ENCODE results near the gene PPM1H.

The PPM1H gene

DNA sequence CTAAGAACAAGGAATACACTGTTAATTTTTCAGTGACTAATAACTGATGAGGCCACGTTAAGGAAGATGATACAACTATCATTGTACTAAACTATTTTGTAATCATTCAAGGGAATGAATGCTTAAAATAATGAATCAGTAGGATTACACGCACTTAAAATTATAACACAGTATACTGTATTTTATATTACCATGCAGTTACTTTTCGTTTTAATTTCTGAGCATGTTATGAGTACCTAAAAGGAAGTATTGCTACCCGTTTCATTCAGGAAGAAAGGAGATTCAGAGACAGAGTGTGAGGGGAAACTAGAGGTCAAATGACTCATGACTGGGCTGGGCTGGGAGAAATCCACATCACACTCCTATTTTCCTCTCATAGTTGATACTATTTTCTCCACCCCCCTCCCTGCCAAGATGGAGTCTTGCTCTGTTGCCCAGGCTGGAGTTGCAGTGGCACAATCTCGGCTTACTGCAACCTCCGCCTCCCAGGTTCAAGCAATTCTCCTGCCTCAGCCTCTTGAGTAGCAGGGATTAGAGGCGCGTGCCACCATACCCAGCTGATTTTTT lies 202.0 kb downstream of the PPM1H start:
- peak; percentile 66 for DNase-seq (ENCODE audit: low read depth)

GRCh38 chr12:62731055-62731820 lies 203.7 kb downstream of the PPM1H start:
- no peak for DNase-seq (ENCODE audit: low read depth)

DNA sequence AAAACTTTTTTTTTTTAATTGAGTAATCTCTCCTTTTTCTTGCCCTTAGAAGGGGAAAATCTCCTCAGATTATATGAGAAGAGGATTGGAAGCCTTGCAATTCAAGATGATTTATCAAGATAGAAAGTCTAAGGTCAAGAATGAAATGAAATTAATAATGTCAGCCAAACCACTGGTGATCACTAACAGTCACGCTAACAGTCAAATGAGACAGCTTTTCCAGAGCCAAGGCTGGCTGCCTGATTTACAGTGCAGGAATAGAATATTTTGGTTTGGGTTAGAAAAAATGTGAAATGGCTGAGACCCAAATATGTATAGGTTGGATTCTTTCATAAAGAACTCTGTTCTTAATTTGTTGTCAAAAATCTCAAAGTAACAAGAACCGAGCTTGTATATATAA lies 204.3 kb downstream of the PPM1H start:
- DNase-seq (ENCODE audit: low read depth), result peak; percentile 89

DNA sequence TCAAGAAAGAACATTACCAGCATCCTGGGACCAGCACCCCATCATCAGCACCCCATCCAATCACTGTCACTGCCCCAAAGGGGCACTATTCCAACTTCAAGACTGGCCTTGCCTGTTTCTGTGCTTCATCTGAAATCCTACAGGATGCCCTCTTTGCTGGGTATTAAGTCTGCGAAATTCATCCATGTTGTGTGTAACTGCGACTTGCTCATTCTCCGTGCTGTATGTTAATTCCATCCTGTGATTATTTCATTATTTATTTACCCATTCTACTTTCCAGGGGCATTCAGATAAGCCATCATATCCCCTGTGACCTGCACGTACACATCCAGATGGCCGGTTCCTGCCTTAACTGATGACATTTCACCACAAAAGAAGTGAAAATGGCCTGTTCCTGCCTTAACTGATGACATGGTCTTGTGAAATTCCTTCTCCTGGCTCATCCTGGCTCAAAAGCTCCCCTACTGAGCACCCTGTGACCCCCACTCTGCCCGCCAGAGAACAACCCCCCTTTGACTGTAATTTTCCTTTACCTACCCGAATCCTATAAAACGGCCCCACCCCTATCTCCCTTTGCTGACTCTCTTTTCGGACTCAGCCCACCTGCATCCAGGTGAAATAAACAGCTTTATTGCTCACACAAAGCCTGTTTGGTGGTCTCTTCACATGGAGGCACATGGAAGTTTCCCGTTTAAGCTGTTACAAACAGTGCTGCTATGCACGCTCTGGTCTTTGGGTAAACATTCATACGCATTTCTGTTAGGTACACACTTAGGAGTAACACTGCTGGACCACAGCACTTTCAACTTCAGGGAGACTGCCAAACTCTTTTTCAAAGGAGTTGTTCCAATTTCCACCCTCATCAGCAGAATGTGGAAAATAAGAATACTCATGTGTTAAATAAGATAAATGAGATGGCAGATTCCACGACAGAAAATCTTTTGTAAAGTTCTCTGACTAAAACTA lies 205.1 kb downstream of the PPM1H start:
- peak; percentile 61 for DNase-seq (ENCODE audit: low read depth)

DNA sequence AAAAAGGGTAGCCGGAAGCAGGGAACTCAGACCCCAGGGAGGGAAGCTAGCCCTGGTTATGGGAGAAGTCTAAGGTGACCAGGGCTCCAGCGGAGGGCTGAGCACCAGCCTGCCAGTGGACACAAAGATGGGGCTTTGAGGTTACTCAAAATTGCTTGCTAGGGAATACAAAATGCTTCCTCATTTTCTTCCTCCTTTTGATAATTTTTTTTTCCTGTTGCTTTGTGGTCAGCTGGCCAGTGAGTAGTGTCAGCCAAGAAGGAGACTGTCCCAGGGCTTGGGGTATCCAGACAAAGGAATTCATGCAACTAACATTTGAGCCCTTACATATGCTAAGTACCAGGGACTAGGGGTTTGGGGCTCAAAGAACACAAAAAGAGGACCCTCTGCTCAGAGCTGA lies 206.2 kb downstream of the PPM1H start:
- no peak for DNase-seq (ENCODE audit: low read depth)

- no peak for DNase-seq (ENCODE audit: low read depth)
These were observed 208.4 kb downstream of the PPM1H start for GRCh38 chr12:62726471-62726980.

DNA sequence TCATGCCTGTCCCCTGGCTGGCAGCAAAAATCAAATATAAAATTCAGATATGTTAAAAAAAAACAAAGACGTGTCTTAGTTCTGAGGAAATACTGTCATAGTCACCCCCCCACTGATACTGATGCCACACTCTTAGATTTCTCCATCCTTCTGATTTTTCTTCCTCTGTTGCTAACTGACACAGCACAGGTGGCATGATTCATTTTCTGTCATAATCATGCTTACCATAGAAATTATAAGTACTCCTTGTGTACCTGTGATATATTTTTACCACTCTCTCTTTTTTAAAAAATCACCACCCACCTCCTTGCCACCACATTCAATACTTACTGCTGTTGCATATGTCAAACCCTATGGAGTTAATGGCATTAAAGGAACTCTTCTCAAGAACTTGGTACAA lies 209.2 kb downstream of the PPM1H start:
- no peak for DNase-seq (ENCODE audit: low read depth)

DNA sequence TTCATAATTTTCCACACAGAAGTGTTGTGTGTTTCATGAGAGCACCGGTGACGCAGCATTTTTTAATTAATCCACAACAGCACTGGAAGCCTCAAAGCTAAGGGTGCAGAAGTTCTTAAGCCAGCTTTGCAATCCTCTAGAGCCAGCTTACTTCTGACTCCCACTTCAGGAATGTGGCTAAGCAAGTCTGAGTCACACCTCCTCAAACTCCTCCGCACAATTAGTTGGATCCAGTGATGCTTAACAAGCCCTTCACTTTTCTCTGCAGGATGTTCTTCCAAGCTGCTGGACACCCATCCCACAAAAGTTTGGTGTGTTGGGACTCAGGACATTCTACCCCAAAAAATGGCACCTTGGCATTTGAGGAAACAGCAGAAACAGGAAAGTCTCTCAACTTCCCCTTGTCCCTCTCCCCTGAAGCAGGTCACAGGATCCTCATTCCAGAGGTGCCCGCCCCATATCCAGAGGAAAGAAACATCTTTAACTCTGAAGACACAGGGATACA lies 210.0 kb downstream of the PPM1H start:
- DNase-seq (ENCODE audit: low read depth), result peak; percentile 95

GRCh38 chr12:62724285-62724684 lies 210.7 kb downstream of the PPM1H start:
- DNase-seq (ENCODE audit: low read depth), result no peak

DNA sequence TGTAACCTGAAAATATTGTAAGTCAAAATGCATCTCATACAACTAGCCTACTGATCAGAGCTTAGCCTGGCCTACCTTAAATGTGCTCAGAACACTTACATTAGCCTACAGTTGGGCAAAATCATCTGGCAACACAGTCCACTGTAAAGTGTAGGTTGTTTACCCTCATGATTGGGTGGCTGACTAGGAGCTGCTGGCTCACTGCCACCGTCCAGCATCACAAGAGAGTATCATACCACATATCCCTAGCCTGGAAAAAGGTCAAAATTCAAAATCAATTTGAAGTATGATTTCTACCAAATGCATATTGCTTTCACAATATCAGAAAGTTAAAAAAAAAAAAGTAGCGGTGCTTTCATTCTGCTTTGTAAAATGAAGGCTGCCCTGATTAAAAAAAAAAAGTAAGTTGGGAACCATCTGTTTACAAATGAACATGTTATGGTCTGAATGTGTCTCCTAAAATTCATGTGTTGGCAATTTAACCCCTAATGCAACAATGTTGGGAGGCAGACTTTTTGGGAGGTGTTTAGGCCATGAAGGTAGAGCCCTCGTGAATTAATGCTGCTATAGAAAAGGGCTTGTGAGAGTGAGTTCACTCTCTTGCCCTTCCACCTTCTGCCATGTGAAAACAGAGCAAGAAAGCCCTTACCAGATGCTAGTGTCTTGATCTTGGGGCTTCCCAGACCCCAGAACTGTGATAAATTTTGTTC lies 211.8 kb downstream of the PPM1H start:
- no peak for DNase-seq (ENCODE audit: low read depth)

GRCh38 chr12:62720661-62721330 lies 214.2 kb downstream of the PPM1H start:
- DNase-seq (ENCODE audit: low read depth), result no peak

- DNase-seq (ENCODE audit: low read depth), result no peak
These were observed 214.9 kb downstream of the PPM1H start for GRCh38 chr12:62720025-62720424.

DNA sequence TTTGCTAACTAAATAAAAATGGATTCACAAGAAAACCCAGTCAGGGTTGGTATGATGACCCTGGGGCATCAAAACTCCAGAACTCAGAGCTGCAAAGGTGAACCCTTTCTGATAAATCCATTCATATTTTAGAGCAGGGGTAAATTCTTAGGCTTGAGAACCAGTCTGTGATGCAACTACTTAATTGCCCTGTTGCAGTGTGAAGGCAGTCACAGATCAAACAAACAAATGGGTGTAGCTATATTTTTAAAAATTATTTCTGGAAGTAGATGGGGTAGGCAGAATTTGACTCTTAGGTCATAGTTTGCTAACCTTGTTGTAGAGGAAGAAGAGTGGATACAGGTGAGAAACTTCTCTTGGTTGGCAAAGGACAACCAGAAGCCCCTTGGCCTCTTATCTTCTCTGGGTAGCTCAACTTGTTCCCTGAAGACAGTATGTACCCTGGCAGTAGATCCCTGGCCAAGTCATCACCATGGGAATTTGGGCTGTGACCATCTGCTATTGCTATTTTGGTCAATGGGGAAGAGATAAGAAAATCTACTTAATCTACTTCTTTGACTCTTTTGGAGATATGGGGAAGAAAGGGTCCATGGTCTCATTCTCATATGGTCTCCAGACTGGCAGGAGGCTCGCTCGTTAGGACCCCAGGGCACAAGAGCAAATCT lies 216.1 kb downstream of the PPM1H start:
- DNase-seq (ENCODE audit: low read depth), result no peak

DNA sequence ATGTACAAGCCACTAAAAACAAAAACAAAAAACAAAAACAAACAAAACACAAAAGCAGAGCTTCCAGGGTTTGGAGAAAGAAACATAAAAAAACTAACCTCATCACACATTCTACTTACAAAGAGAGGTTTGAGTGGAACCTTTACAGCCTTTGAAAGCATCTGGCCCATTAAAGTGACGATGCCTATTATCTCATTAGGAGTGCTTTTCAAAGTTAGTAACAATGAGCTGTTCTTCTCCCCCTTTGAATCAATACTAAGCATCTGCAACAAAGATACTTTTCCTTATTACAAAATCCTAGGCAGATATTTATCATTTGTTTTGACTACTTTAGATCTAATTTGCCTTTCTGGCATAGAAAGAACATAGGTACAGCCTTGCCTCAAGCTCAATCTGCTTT lies 217.3 kb downstream of the PPM1H start:
- no peak for DNase-seq (ENCODE audit: low read depth)

- DNase-seq (ENCODE audit: low read depth), result no peak
These were observed 218.0 kb downstream of the PPM1H start for GRCh38 chr12:62716866-62717525.

DNA sequence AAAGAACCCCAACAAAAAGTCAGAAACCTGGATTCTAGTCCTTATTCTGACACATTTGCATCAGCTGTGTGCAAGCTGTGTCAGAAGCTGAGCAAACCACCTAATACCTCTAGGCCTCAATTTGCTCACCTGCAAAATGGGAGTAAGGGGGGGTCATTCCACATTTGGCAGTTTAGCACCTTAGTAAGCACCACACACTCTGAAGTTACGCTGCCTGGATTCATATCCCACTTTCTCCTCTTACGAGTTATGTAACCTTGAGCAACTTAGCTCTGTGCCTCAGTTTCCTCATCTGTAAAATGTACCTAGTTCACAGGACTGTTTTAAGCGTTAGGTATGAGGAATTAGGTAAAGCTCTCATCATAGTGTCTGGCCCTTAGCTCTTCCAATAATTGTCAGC lies 218.9 kb downstream of the PPM1H start:
- no peak for DNase-seq (ENCODE audit: low read depth)

DNA sequence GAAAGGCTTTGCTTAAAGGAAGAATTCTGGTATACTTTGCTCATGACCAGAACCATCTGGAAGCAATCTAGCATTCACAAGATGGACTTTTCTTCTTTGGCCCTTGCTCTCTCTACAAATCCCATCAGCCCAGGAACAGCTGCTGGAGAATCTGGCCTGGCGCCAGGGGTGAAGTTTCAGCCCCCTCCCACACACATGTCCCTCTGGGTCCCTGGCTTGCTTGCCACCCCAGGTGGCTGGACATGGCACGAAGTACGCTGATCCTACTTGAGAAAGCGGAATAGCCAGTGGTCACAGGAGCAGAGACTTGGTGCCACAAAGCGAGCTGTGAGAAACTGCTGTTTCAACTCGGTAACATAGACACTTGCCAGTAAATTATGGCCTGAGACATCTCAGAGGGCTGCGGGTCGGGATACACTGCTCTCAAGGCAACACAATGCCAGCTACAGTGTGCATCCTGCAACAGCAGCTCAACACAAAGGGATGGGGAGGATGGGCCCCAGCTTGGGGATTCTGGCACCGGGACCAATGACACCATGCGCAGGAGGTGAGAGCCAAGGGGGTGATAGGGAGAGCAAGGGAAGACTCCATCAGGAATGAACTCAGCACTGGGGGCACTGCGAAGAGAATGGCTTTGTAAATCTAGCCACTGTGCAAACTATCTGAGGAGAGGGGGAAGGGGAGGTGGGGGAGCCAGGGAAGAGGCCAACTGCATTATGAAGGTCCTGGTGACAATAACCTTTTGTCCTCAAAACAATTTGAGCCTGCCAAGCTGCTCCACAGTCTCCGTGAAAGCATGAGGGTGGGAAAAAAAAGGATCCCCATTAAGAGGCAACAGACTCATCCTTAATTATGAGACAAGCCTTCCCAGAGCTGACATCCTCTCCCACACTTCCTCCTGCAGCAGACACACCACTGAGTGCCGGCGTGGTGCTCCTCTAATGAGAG lies 219.9 kb downstream of the PPM1H start:
- no peak for DNase-seq (ENCODE audit: low read depth)

- DNase-seq (ENCODE audit: low read depth), result no peak
These were observed 220.7 kb downstream of the PPM1H start for GRCh38 chr12:62714181-62714773.

Measured in stromal cell of bone marrow (primary cell).